GM12878 (cell line): ENCODE data around the gene SCARB1. TPM values are rescaled to one million over a fixed set of nuclear protein-coding genes. Genes with fewer than 3 reads are reported as not detected.
A peak's percentile ranks its signal among the peaks of the same experiment; 100 is the strongest.

Experiments
- ATF7 ChIP-seq: fragments of 450-650 bp; IDR thresholded peaks from 2 replicates; pipeline ENCODE4 v1.6.1; 2016; ENCODE audit warnings: low read depth, mild to moderate bottlenecking
- BCL11A ChIP-seq: IDR thresholded peaks from 2 replicates; pipeline ENCODE4 v1.6.1; 2011; ENCODE audit warnings: low read depth, low read length
- BCL3 ChIP-seq: IDR thresholded peaks from 2 replicates; pipeline ENCODE4 v1.6.1; 2011; ENCODE audit warnings: borderline replicate concordance, low read depth, mild to moderate bottlenecking, moderate library complexity, low read length; ENCODE audit not compliant: insufficient read depth, poor library complexity, severe bottlenecking
- CHD2 ChIP-seq: IDR thresholded peaks from 2 replicates; pipeline ENCODE4 v1.6.1; 2011; ENCODE audit warnings: low read depth, low read length, improper control_type of control experiment, borderline replicate concordance
- FOXM1 ChIP-seq: IDR thresholded peaks from 2 replicates; pipeline ENCODE4 v1.6.1; 2012; ENCODE audit warnings: low read depth, mild to moderate bottlenecking, inconsistent platforms, low read length, moderate library complexity
- HDAC6 ChIP-seq: fragments of 200-600 bp; sonication (generic); IDR thresholded peaks from one replicate; pipeline ENCODE4 v1.8.0; 2017; ENCODE audit warnings: antibody characterized with exemption; ENCODE audit not compliant: unreplicated experiment
- IKZF2 ChIP-seq, 2 experiments: fragments of 450-650 bp; IDR thresholded peaks; 2 replicates each; pipeline ENCODE4 v1.6.1; 2017; ENCODE audit warnings: mild to moderate bottlenecking in 2 of 2, moderate library complexity in 2 of 2
- LARP7 ChIP-seq: fragments of 450-650 bp; IDR thresholded peaks from 2 replicates; pipeline ENCODE4 v1.6.1; 2017; ENCODE audit warnings: mild to moderate bottlenecking
- MTA3 ChIP-seq: IDR thresholded peaks from 2 replicates; pipeline ENCODE4 v1.6.1; 2012; ENCODE audit warnings: low read length, inconsistent platforms, borderline replicate concordance
- NRF1 ChIP-seq: conservative IDR thresholded peaks from 2 replicates; pipeline ENCODE4 v1.6.1; 2011; ENCODE audit warnings: mild to moderate bottlenecking, low read depth, low read length, improper control_type of control experiment
- PKNOX1 ChIP-seq: fragments of 450-650 bp; IDR thresholded peaks from 2 replicates; pipeline ENCODE4 v1.6.1; 2016; ENCODE audit warnings: mild to moderate bottlenecking
- RAD21 ChIP-seq: IDR thresholded peaks from 2 replicates; pipeline ENCODE4 v1.6.1; 2011; ENCODE audit warnings: mild to moderate bottlenecking, low read depth, low read length, moderate library complexity; ENCODE audit not compliant: insufficient read depth
- RELA ChIP-seq: fragments of 450-650 bp; IDR thresholded peaks from 2 replicates; pipeline ENCODE4 v1.8.0; 2014; ENCODE audit warnings: borderline replicate concordance; ENCODE audit not compliant: partially characterized antibody
- RUNX3 ChIP-seq: IDR thresholded peaks from 2 replicates; pipeline ENCODE4 v1.6.1; 2012; ENCODE audit warnings: low read length, inconsistent platforms
- SRF ChIP-seq, 2 experiments: IDR thresholded peaks; 2 replicates each; pipeline ENCODE4 v1.6.1; 2011; ENCODE audit warnings: low read depth in 2 of 2, low read length in 2 of 2, mild to moderate bottlenecking in 1 of 2, moderate library complexity in 1 of 2
- STAT3 ChIP-seq: IDR thresholded peaks from 2 replicates; pipeline ENCODE4 v1.6.1; 2011; ENCODE audit warnings: low read depth, low read length, improper control_type of control experiment
- SUPT20H ChIP-seq: IDR thresholded peaks from 2 replicates; pipeline ENCODE4 v1.6.1; 2011; ENCODE audit warnings: low read depth, mild to moderate bottlenecking, low read length, moderate library complexity, borderline replicate concordance; ENCODE audit not compliant: control insufficient read depth
- TARDBP ChIP-seq: IDR thresholded peaks from 2 replicates; pipeline ENCODE4 v1.6.1; 2016; ENCODE audit warnings: borderline replicate concordance
- TBL1XR1 ChIP-seq: IDR thresholded peaks from 2 replicates; pipeline ENCODE4 v1.6.1; 2012; ENCODE audit warnings: low read depth, low read length, improper control_type of control experiment
- ZBED1 ChIP-seq: IDR thresholded peaks from 2 replicates; pipeline ENCODE4 v1.6.1; 2016; ENCODE audit warnings: borderline replicate concordance
- ZBTB40 ChIP-seq: fragments of 450-650 bp; IDR thresholded peaks from 2 replicates; pipeline ENCODE4 v1.6.1; 2016; ENCODE audit warnings: mild to moderate bottlenecking, moderate library complexity, borderline replicate concordance
- polyA plus RNA-seq, 11 experiments: library from polyadenylated mRNA; depleted of rRNA in 4 of 11; unstranded in 6 of 11; stranded (reverse) in 5 of 11; fragments of >200 nt; fragmentation: Nextera tagmentation in 4 of 11; fragmentation: Illumina TruSeq in 1 of 11; extraction: Ambion mirVana in 4 of 11; extraction: Trizol in 1 of 11; gene quantifications; 1 replicate in 1 of 11; 2 replicates in 10 of 11; pipeline versions ENCODE4 v1.2.1 to v1.2.3, GENCODE V29; 2011 to 2016; ENCODE audit warnings: inconsistent platforms in 2 of 11, missing spikeins in 2 of 11, low read depth in 1 of 11
- total RNA-seq, 4 experiments: library from RNA; depleted of rRNA in 3 of 4; stranded (reverse); fragments of >200 nt in 3 of 4; fragmentation: Illumina TruSeq in 1 of 4; extraction: Trizol in 1 of 4; gene quantifications; 2 replicates each; pipeline versions ENCODE4 v1.2.1 to v1.2.3, GENCODE V29; 2013 to 2021

The SCARB1 gene
- total and polyA plus RNA-seq, 10 of the 15 experiments (the other 5 are each of a cell fraction or from before 2014, with no cell fraction given), result 0.34 to 104 (median 63.1) TPM

GRCh38 chr12:124910561-124911478, 47.2 kb upstream of the SCARB1 start (continued):
- TF ChIP-seq PKNOX1 (no peak), TBL1XR1 (0 out of 2 replicates have a peak, but pooled peaks have one; percentile 22), IKZF2 (IDR thresholded peaks at IDR 0.05) (0 out of 4 replicates have a peak, but pooled peaks have one; percentile 18 to 39), STAT3 (0 out of 2 replicates have a peak, but pooled peaks have one; percentile 12), LARP7 (peak; percentile 28; the same call in 1 of the 2 replicates), ZBTB40 (no peak), MTA3 (peak; percentile 66; the same call in 1 of the 2 replicates), TARDBP (no peak), RUNX3 (peak; percentile 18), BCL3 (peak; percentile 31), ZBED1 (peak; percentile 27), RELA (no peak), HDAC6 (peak; percentile 80), ATF7 (no peak), NRF1 (no peak), RAD21 (no peak), CHD2 (peak; percentile 54; the same call in 1 of the 2 replicates), BCL11A (peak; percentile 46), SRF (IDR thresholded peaks at IDR 0.05; ENCODE audit: low read depth in 2 of 2, low read length in 2 of 2) (no peak), SUPT20H (no peak), FOXM1 (peak; percentile 50; the same call in 1 of the 2 replicates)
